Muscle layer of colon (tissue), 2 donors: ENCODE data around the gene TNFAIP8.
"Not testable (repeated sequence)": the region's sequence is repeated elsewhere in the genome, so short reads cannot be mapped to it uniquely, and the experiment has no call there.

Source experiments
- H3K27ac ChIP-seq: one replicate; pipeline ENCODE4 v1.7.0; 2013; ENCODE audit warnings: low read depth, mild to moderate bottlenecking, low read length, moderate library complexity
- H3K27me3 ChIP-seq, 2 donors: one replicate each; pipeline ENCODE4 v1.7.0; 2013; ENCODE audit warnings: low read length in 2 of 2, mild to moderate bottlenecking in 2 of 2; ENCODE audit not compliant: insufficient read depth in 2 of 2, control insufficient read depth in 1 of 2
- H3K36me3 ChIP-seq: one replicate; pipeline ENCODE4 v1.7.0; 2013; ENCODE audit warnings: mild to moderate bottlenecking, low read length; ENCODE audit not compliant: insufficient read depth
- H3K4me1 ChIP-seq: one replicate; pipeline ENCODE4 v1.7.0; 2013; ENCODE audit warnings: mild to moderate bottlenecking, low read length; ENCODE audit not compliant: insufficient read depth
- H3K4me3 ChIP-seq, 2 donors: one replicate each; pipeline ENCODE4 v1.7.0; 2013; ENCODE audit warnings: low read length in 2 of 2, low read depth in 1 of 2, mild to moderate bottlenecking in 1 of 2, moderate library complexity in 1 of 2
- H3K9ac ChIP-seq: one replicate; pipeline ENCODE4 v1.7.0; 2013; ENCODE audit warnings: low read length
- H3K9me3 ChIP-seq: one replicate; pipeline ENCODE4 v1.7.0; 2013; ENCODE audit warnings: mild to moderate bottlenecking, low read length
- donor health status: abdominal sarcoma.
- donor health status: Adenocarcinoma of cecum.

Gene TNFAIP8

DNA sequence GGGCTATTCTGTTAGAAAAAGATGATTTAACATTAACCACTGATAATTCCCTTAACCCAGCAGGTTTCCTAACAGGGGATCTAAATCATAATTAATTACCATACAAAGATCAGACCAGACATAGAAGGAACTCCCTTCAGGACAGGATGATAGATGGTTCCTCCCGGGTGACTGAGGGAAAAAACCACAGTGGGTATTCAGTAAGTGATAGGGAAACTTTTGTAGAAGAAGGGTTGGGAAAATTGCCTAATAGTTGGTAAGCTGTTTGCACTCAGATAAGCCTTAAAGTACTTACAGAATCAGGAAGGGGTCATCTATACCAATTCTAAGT is 82.7 kb downstream of the TNFAIP8 start:
- H3K9ac ChIP-seq, H3K27me3 ChIP-seq, H3K4me3 ChIP-seq, H3K4me1 ChIP-seq, H3K27ac ChIP-seq, H3K9me3 ChIP-seq, H3K36me3 ChIP-seq: not testable (repeated sequence)

DNA sequence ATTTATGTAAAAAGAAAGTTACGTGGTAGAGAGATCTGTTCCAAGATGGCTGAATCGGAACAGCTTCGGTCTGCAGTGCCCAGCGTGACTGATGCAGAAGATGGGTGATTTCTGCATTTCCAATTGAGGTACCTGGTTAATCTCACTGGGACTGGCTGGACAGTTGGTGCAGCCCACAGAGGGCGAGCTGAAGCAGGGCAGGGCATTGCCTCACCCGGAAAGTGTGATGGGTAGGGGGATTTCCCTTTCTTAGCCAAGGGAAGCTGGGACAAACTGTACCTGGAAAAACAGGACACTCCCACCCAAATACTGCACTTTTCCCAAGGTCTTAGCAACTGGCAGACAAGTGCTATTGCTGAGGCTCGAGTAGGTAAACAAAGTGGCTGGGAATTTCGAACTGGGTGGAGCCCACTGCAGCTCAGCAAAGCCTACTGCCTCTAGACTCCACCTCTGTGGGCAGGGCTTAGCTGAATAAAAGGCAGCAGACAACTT is 83.4 kb downstream of the TNFAIP8 start:
- no peak overlapping the region for H3K4me3 ChIP-seq
- H3K27me3 ChIP-seq, result no peaks in the 10 kb centered on the region
- H3K9ac ChIP-seq, result no peak overlapping the region
- no peaks in the 10 kb centered on the region for H3K4me1 ChIP-seq
- H3K36me3 ChIP-seq, result no peaks in the 10 kb centered on the region
- H3K27ac ChIP-seq, result no peak overlapping the region
- no peaks in the 10 kb centered on the region for H3K9me3 ChIP-seq

DNA sequence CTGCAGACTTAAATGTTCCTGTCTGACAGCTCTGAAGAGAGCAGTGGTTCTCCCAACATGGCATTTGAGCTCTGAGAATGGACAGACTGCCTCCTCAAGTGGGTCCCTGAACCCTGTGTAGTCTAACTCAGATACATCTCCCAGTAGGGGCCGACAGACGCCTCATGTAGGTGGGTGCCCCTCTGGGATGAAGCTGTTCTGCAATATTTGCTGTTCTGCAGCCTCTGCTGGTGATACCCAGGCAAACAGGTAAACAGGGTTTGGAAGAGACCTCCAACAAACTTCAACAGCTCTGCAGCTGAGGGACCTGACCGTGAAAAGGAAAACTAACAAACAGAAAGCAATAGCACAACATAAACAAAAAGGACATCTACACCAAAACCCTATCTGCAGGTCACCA is 83.8 kb downstream of the TNFAIP8 start:
- H3K27ac ChIP-seq, H3K4me1 ChIP-seq, H3K4me3 ChIP-seq, H3K9ac ChIP-seq, H3K27me3 ChIP-seq, H3K9me3 ChIP-seq, H3K36me3 ChIP-seq: not testable (repeated sequence)

DNA sequence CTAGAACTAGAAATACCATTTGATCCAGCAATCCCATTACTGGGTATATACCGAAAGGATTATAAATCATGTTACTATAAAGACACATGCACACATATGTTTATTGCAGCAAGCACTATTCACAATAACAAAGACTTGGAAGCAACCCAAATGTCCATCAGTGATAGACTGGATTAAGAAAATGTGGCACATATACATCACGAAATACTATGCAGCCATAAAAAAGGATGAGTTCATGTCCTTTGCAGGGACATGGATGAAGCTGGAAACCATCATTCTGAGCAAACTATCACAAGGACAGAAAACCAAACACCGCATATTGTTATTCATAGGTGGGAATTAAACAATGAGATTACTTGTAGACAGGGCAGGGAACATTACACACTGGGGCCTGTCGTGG is 88.8 kb downstream of the TNFAIP8 start:
- H3K36me3 ChIP-seq, H3K9me3 ChIP-seq, H3K27ac ChIP-seq, H3K4me3 ChIP-seq, H3K27me3 ChIP-seq, H3K4me1 ChIP-seq, H3K9ac ChIP-seq: not testable (repeated sequence)

DNA sequence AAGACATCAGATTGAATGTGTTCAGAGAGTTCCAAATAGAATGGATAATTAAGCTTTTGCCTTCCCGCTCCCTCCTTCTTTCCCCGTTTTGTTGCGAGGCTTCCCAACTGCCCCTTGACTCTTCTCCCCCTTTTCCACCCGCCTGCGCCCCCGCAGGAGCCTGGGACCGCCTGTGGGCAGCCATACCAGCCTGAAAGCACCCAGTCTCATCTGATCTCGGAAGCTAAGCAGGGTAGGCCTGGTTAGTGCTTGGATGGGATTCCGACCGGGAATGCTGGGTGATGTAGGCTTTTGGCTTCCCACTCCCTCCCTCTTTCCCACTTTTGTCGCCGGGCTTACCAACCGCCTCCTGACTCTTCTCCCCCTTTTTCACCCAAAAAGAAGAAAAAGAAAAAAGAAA is 89.7 kb downstream of the TNFAIP8 start:
- Histone ChIP-seq H3K4me1 (no peaks in the 10 kb centered on the region), H3K9ac (no peak overlapping the region), H3K36me3 (no peaks in the 10 kb centered on the region)

More for the DNA sequence above, 89.7 kb downstream of the TNFAIP8 start:
- Histone ChIP-seq H3K9me3 (no peaks in the 10 kb centered on the region), H3K4me3 (no peak overlapping the region), H3K27ac (no peak overlapping the region), H3K27me3 (no peaks in the 10 kb centered on the region)
